Activated T-cell treated with anti-CD3 and anti-CD28 coated beads, Interleukin-2, amount 50 U/mL, for 24 hours (primary cell): Measurements from ENCODE around the gene FANCG.

ENCODE experiments used
- DNase-seq: peaks from one replicate; pipeline ENCODE4 v3.0.0-alpha.2; 2020
- H3K27ac Mint-ChIP-seq: 2 replicates; pipeline ENCODE4 v1.8.0; 2020; ENCODE audit warnings: mild to moderate bottlenecking, mixed read lengths
- H3K27me3 Mint-ChIP-seq: 2 replicates; pipeline ENCODE4 v1.8.0; 2020; ENCODE audit warnings: mixed read lengths
- H3K36me3 Mint-ChIP-seq: 2 replicates; pipeline ENCODE4 v1.8.0; 2020; ENCODE audit warnings: low read depth, mixed read lengths
- H3K4me1 Mint-ChIP-seq: 2 replicates; pipeline ENCODE4 v1.8.0; 2020; ENCODE audit warnings: low read depth, mixed read lengths
- H3K4me3 Mint-ChIP-seq: 2 replicates; pipeline ENCODE4 v1.8.0; 2020; ENCODE audit warnings: mild to moderate bottlenecking, moderate library complexity, mixed read lengths
- H3K9me3 Mint-ChIP-seq: 2 replicates; pipeline ENCODE4 v1.8.0; 2020; ENCODE audit warnings: mixed read lengths

The FANCG gene

DNA sequence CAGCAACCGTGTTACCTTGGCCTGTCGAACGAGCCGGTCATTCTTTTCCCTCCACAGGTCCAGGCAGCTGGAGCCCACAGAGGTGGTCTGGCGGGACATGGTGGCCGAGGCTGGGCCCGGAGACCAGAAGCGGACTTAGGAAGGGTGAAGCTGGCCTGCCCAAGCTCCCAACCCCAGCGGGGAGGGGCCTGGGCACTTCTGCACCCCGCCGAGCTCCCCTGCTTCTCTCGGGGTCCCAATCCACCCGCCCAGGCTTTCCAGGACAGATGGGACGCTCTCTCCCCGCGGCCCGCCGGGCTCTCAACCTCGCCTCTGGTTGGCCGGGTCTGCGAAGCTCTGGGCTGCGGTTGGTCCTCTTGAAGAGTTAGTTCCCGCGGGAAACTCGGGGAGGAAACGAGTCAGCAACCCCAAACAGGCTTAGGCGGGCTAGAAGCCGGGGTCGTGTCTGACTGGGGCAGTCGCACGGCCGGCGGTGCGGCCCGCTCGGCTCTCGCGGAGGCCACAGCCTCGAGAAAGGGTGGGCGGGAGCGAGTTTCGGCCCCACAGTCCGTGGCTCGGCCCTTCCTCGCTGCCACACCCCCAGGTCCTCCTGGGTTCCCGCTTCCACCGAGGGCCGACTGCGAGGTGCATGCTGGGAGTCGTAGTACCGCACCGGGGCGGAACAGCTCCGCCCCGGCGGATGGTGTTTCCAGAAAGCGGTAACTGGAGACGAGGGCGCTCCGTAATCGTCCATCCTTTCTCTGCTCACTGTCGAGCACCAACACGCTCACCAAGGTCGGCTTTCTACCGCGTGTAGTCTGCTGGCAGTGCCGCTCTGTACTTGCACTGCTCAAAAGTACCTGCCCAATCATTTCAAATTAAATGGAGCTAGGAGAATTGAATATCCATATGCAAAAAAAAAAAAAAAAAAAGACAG, at the start of gene FANCG:
Gene FANCG, minus strand, starts transcription at position 517 of the 916 bp plus-strand sequence. Its CDS starts 418 bp downstream, at position 99.
- peak; percentile 90 for DNase-seq
- H3K36me3 Mint-ChIP-seq = peaks cover 54% of the 10 kb centered on the region
- H3K27ac Mint-ChIP-seq = peak within 1 kb of the TSS; percentile 96
- H3K9me3 Mint-ChIP-seq = no peaks in the 10 kb centered on the region
- H3K4me3 Mint-ChIP-seq = peak within 1 kb of the TSS; percentile 89
- no peaks in the 10 kb centered on the region for H3K27me3 Mint-ChIP-seq
- H3K4me1 Mint-ChIP-seq = peaks cover 23% of the 10 kb centered on the region

DNA sequence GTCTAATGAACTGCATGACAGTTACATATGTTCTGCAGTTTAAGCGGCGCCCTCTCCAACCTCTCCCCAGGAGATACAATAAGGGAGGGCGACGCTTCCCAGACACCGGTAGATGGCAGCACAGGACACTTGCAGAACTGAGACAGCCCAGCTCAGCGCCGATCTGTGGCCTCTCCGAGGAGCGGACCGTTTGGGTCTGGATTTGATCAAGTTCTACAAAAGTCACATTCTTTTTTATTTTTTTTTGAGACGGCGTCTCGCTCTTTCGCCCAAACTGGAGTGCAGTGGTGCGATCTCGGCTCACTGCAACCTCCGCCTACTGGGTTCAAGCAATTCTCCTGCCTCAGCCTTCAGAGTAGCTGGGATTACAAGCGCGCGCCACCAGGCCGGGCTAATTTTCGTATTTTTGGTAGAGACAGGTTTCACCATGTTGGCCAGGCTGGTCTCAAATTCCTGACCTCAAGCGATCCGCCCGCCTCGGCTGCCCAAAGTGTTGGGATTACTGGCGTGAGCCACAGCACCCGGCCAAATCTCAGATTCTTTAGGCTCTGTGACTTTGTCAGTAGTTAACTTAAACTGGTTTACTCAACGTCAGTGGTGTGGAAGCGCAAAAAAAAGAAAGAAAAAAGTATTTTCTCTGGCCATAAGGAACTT, 37.3 kb upstream of the FANCG start:
- DNase-seq = peak; percentile 81
- Mint-ChIP-seq H3K4me1 (peaks cover 45% of the 10 kb centered on the region), H3K4me3 (peak overlapping the region; percentile 82), H3K9me3 (no peaks in the 10 kb centered on the region), H3K27me3 (no peaks in the 10 kb centered on the region), H3K36me3 (no peaks in the 10 kb centered on the region), H3K27ac (peak overlapping the region; percentile 94)

- H3K27me3 Mint-ChIP-seq = no peaks in the 10 kb centered on the region
- no peaks in the 10 kb centered on the region for H3K9me3 Mint-ChIP-seq
- peaks cover 50% of the 10 kb centered on the region for H3K4me1 Mint-ChIP-seq
- no peaks in the 10 kb centered on the region for H3K36me3 Mint-ChIP-seq
- DNase-seq = no peak
- peak overlapping the region; percentile 94 for H3K27ac Mint-ChIP-seq
- H3K4me3 Mint-ChIP-seq = peak overlapping the region; percentile 82
These were observed 36.8 kb upstream of the FANCG start for GRCh38 chr9:35116539-35116897.

DNA sequence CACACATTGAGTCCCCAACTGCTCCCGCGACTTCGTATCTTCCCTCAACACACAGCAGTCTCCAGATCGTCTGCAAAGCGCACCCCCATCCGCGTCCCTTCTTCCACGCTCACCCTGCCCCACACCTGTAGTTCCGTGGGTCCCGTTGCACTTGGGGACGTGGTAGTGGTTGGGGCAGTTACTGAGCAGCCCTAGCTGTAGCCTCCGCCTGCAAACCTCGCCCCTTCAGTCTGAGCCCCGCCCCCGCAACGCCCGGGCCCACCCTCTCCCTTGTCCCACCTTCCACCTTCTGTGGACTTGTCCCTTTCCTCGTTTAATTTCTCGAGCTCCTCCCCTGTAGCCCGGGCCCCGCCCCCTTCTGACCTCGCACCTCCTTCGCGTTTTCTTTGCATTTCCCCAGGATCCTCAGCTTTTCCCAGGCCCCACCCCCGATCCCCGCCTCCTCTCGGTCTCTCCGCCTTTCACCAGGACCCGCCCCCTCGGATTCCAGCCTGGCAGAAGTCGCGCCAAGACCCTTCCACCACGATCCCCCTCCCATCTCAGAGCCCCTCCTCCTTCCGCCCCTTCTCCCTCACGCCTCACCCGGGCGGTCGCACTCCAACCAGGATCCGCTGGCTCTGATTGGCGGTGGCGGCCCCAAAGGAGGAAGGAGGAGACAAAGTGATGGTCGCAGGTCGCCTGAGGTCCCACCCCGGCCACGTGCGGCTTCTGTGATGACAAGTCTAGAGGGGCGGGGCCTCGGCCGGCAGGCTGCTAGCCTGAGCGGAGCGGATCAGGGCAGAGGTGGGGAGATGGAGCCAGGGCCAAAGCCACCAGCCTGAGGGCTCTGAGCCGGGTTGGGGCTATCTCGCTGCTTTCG, 36.2 kb upstream of the FANCG start, which contains the start of gene ATOSB:
Gene ATOSB, minus strand, starts transcription at position 183 of the 859 bp plus-strand sequence. CDS start 7,588 bp downstream, outside the sequence.
- Mint-ChIP-seq H3K4me1 (peaks cover 53% of the 10 kb centered on the region), H3K27ac (peak within 1 kb of the TSS; percentile 94), H3K36me3 (no peaks in the 10 kb centered on the region), H3K9me3 (no peaks in the 10 kb centered on the region), H3K4me3 (peak within 1 kb of the TSS; percentile 82), H3K27me3 (no peaks in the 10 kb centered on the region)
- DNase-seq = peak; percentile 93

DNA sequence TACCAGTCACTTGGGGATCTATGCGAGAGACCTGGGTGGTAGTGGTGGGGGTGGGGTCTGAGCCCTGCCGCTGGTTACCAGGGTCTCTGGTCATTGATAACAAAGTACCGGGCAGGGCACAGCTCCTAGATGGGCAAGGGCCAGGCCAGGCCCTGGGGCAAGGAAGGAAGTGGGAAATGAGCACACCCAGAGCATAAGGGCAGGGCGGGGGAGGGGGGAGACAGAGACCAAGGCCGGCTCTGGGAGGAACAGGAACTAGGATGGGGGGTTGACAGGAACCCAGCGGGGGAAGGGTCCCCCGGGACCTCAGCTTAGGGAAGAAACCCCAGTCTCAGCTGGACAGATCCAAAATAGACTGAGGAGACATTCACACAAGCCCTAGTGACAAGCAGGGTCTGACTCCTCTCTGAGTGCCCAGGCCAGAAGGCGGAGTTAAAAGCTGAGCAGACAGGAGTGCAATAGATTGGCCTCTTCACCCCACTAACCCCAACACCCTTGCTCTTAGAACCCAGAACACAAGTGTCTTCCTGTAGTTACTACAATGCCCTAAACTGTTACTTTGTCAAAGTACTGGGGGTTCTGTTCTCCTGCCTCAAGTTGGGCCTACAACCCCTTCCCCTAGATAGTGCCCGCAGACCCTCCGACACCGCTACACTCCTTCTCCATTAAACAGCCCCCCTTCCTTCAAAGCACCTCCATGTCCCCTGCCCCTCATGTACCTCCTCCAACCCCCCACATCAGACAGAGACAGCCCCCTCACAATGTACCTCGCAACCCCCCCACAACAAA, 35.3 kb upstream of the FANCG start:
- H3K4me3 Mint-ChIP-seq = peak overlapping the region; percentile 82
- no peaks in the 10 kb centered on the region for H3K9me3 Mint-ChIP-seq
- H3K36me3 Mint-ChIP-seq = no peaks in the 10 kb centered on the region
- DNase-seq = peak; percentile 44
- H3K27ac Mint-ChIP-seq = peak overlapping the region; percentile 94
- peaks cover 61% of the 10 kb centered on the region for H3K4me1 Mint-ChIP-seq
- no peaks in the 10 kb centered on the region for H3K27me3 Mint-ChIP-seq

GRCh38 chr9:35114113-35114839, 34.5 kb upstream of the FANCG start:
- Mint-ChIP-seq H3K36me3 (no peaks in the 10 kb centered on the region), H3K4me3 (peak overlapping the region; percentile 82), H3K27ac (peak overlapping the region; percentile 94), H3K4me1 (peaks cover 64% of the 10 kb centered on the region), H3K27me3 (no peaks in the 10 kb centered on the region), H3K9me3 (no peaks in the 10 kb centered on the region)
- peak; percentile 69 for DNase-seq

DNA sequence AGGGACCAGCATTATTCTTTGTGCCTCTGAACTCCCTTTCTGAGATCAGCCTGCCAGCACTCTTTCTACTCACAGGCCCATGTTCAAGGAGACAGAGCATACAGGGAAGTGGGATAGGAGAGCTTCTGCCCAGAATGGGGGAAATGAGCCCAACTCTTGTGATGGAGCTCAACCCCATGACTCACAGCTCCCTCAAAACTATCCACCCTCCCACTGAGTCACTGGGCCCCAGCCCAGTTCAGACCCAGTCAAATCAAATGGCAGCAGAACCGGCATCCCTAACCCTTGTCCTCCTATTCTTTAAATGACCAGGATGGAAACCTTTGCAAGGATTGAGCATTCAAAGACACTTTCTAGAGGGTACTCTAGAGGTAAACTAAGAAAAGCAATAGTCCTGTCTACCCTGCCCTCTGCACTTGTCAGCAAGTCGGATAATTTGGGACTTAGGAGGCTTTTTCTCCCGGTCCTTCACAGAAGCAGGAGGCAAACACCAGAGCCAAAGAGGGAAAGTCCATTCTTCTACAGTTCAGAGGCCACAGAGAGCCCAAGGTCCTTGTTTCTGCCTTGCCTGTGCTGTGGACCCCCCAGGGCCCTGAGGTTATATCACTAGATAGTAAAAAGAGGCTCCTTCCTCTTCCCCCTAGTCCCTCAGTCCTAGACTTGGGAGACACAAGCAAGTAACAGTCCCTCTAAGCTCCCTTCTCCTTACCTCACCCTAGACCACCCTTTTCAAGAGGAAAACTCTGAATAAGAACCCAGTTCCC, 32.7 kb upstream of the FANCG start:
- Mint-ChIP-seq H3K4me1 (peaks cover 64% of the 10 kb centered on the region), H3K27me3 (no peaks in the 10 kb centered on the region), H3K9me3 (no peaks in the 10 kb centered on the region), H3K27ac (peak overlapping the region; percentile 91), H3K36me3 (no peaks in the 10 kb centered on the region), H3K4me3 (peak overlapping the region; percentile 73)
- no peak for DNase-seq

DNA sequence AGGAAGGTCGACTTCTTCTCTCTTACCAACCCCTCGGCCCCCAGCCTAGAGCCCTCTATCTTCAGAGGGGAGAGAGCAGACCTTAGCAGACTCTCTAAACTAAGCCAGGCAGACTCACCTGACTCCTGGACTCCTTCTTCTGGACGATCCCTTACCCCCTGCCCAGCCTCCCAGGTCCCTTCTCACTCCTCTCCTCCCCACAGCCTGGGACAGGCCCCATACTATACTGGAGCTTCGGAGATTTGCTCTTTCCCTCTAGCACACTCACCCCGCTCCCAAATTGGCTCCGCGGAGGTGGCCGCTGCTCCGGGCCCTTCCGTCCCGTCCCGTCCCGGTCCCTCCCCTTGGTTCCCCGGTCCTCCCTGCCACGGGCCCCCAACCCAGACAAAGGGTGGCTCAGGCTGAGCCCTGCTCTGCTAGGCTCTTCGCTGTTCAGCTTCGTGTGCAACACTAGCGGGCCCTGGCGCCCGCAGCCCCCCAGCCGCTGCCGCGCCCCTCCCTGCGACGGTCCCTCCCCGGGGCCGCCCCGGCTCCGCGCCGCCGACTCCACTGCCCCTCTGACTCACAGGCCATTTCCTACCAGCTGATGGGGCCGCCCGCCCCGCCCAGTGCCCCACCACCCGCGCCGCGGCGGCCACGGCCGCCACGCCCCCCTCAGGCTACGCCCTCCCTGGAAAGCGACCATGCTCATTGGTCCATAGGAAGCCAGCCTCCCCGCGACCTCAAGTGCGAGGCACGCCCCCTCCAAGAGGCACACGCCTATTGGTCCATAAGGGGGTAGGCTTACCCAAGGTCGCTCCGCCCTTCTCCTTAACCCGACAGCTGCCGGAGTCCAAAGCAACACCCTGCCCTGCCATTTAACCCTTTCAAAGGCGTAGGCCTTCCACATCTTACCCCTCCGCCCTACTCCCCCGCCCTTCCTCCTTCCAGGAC, 31.5 kb upstream of the FANCG start:
- Mint-ChIP-seq H3K9me3 (no peaks in the 10 kb centered on the region), H3K4me1 (peaks cover 55% of the 10 kb centered on the region), H3K4me3 (peak overlapping the region; percentile 73), H3K27ac (peak overlapping the region; percentile 91), H3K27me3 (no peaks in the 10 kb centered on the region), H3K36me3 (peaks cover 5% of the 10 kb centered on the region)
- peak; percentile 96 for DNase-seq

DNA sequence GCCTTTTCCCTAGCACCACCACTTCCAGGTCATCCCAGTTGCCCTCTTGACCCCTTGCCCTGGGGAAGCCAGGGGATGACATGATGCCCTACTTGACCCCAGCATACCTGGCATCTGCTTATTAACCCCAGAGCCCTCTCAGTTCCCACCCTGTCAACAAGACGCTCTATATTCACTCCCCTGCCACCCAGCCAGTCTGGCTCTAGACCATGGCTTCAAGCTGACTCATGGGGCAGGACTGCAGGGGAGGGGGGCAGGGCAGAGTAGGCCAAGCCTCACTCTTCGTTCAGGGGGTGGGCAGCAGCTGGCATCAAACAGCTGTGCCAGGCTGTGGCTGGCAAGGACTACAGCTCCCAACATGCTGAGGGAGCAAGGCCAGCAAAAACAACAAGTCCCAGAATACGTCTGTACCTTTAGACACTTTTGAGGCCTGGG, 30.6 kb upstream of the FANCG start:
- no peak for DNase-seq
- Mint-ChIP-seq H3K27ac (no peak overlapping the region), H3K4me3 (peak overlapping the region; percentile 73), H3K9me3 (no peaks in the 10 kb centered on the region), H3K27me3 (no peaks in the 10 kb centered on the region), H3K4me1 (peaks cover 46% of the 10 kb centered on the region), H3K36me3 (peaks cover 13% of the 10 kb centered on the region)

DNA sequence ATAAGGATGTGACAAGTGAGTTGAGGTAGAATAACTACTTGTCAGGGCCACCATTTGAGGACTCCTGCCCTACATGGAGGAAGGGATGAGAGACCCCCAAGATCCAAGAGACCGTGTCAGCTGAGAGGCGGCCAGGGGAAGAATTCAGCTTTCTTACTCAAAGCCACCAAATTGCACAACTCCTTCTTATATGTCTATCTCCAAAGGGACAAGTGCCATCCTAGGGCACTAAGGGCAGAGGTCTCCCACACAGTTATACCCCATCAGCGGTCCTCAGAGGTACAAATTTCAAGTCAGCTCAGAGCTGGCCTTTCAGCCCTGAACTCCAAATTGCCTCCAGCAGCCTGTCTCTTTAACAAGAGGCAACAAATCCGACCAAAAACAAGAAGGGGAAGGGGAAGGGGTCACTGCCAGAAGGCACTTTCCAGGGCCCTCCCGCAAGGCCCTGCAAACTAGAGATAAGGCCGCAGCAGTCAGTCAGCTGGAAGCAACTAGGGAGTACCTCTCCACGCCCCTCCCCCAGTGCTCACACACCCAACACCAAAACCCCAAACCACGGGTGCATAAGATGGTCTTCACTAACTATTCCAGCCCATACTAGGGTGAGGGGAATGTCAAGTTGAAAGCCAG, 29.3 kb upstream of the FANCG start:
- no peaks in the 10 kb centered on the region for H3K27me3 Mint-ChIP-seq
- DNase-seq = no peak
- peaks cover 33% of the 10 kb centered on the region for H3K4me1 Mint-ChIP-seq
- H3K36me3 Mint-ChIP-seq = peaks cover 13% of the 10 kb centered on the region
- H3K4me3 Mint-ChIP-seq = no peak overlapping the region
- H3K27ac Mint-ChIP-seq = peak overlapping the region; percentile 0
- H3K9me3 Mint-ChIP-seq = no peaks in the 10 kb centered on the region

DNA sequence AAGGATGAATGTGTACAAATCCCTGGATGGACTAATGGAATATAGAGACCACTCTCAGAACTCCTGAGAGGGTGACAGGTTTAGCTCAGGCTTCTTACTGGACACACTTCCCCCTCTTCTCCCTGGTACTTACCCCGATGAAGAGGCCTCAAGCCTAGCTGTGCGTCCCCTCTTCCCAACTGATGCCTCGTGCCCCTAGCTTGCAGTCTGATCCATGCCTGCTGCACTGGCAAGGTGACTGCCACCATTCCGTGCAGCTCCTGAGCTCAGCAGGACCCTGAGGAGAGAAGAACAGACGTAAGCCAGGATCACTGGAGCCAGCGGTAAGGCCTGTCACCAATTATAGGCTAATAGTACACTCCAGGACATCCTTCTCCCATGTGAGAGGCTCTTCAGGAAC, 28.7 kb upstream of the FANCG start:
- peak overlapping the region; percentile 0 for H3K27ac Mint-ChIP-seq
- peaks cover 13% of the 10 kb centered on the region for H3K36me3 Mint-ChIP-seq
- DNase-seq = no peak
- H3K4me1 Mint-ChIP-seq = peaks cover 32% of the 10 kb centered on the region
- no peak overlapping the region for H3K4me3 Mint-ChIP-seq
- no peaks in the 10 kb centered on the region for H3K9me3 Mint-ChIP-seq
- H3K27me3 Mint-ChIP-seq = no peaks in the 10 kb centered on the region
